HG02943 (cell line): ENCODE data around the gene PDE9A.

Source experiments
- ATAC-seq: cut with Tn5 transposase; IDR thresholded peaks from one replicate; pipeline ENCODE4 v1.9.1; 2021; ENCODE audit warnings: mild to moderate bottlenecking, low read depth, moderate library complexity; ENCODE audit not compliant: unreplicated experiment

PDE9A gene

DNA sequence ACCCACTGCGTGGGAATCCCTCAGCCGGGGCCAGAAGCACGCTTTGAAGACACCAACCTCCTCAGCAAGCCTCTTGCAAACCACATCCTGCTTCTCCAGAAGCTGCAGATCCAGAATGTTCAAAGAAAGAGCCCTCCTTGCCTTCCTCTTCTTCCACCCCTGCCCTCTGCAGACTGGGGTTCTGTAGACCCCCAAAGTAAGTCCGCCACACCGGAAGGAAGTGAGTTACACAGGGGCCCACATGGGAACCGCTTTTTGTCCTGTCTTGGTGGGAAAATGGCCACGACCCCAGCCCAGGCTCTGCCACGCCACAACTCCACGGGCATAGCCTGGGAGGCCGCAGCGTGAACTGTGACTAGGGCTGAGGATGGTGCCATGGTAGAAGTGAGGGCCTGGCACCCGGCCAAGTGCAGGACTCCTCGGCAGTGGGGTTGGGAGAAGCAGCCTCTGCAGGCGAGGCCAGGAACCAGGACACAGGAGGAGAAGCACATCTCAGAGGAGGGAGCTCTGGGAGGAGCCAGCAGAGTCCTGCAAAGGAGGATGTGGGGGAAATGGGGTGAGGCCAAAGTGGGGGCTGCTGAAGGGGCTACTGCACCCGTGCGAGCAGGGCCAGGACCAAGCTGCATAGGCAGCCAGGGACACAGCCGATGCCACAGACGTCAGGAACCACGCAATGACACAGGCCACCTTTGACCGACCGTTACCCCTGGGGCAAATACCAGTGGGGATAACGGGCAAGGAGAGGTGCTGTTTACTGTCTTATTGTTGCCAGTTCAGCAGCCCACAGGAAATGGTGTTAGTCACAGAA is 30.9 kb downstream of the PDE9A start:
- no peak for ATAC-seq

DNA sequence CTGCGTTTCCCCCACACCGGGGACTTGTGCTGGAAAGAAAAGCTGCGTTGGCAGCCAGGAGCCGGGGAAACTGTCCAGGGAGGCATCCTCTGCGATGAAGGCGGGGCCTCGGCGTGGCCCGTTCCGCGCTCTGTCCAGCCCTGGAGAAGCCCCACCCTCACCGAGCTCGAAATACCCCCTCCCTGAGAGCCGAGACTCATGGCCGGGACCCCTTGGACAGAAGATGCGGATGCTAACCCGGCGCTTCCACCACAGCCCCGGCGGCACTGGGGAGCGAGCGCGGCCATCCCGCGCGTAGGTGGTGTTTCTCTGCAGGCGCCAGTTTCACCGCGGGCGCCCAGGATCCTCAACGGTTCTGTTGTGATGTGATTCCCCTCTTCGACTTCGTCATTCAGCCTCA is 31.6 kb downstream of the PDE9A start:
- no peak for ATAC-seq

DNA sequence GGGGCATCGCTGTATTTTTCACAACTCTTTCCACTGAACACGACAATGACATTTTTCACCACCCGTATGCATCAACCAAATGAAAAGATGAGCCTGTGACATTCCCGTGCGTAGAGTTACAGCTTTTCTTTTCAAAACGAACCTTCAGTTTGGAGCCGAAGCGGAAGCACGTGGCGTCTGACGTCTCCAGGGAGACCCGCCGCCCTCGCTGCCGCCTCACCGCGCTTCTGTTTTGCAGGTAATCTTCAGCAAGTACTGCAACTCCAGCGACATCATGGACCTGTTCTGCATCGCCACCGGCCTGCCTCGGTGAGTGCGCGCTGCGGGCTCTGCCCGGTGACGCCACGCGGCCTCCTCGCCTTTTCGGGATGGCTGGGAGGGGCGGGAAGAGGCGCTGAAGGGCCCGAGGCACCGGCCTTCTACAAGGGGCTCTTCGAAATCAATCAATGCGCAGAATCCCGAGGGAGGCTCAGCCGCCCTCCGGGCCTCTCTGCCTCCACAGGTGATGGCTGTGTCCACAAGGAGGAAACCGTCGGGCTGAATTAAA is 32.6 kb downstream of the PDE9A start:
- no peak for ATAC-seq

DNA sequence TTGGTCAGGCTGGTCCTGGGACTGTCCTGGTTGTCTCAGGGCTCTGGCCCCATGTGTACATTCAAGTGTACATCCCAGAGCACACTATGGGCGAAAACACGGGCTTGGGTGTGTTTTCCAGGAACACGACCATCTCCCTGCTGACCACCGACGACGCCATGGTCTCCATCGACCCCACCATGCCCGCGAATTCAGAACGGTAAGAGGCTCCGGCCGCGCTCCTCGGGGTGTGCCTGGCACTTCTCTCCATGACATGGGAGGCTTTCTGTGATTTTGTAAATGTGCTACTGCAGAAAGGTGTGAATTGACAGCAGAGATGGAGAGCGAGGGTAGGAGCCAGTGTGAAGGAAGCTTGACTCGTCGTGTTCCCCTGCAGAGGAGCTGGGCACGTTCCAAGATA is 34.4 kb downstream of the PDE9A start:
- ATAC-seq = no peak

DNA sequence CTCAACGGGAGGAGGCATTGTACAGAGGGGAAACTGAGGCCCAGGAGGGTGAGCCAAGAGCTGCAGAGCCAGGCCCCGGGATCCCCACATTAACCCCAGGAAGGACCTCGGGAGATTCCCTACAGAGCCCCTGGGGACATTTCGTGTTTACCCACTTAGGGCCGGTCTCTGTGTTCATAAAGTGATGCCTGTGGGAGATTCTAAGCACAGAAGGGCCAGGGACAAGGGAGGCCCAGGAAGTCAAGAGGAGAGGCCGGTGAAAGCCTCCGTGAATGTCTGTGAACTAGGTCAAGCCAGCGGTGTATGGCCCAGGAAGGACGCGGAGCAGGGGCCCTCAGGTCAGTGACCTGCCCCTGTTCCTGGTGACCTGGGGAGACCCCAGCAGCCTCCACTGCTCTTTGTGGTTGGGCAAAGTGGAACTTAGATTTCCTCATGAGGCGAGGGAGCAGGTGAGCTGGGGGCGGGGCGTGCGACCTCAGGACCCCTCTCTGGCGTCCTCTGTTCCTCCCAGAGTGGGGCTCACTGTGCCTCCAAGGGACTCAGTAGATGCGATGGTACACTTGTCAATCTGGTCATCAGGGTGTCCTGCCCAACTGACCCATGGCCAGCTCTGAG is 34.9 kb downstream of the PDE9A start:
- ATAC-seq = no peak

DNA sequence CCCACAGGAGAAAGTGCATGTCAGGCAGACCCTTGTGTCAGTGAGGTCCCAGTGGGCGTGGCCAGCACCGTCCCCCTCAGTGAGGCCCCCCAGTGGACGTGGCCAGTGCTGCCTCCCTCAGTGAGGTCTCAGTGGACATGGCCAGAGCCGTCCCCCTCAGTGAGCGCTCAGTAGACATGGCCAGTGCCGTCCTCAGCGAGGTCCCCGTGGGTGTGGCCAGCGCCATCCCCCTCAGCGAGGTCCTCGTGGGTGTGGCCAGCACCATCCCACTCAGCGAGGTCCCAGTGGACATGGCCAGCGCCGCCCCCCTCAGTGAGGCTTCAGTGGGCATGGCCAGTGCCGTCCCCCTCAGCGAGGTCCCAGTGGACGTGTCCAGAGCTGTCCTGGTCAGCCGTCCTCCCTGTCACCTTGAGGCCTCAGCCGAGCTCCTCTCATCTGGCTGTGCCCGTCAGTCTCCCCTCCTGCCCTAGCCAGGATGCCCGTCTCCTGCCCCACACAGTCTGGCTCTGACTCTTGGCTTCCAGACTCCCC is 35.5 kb downstream of the PDE9A start:
- ATAC-seq = no peak

DNA sequence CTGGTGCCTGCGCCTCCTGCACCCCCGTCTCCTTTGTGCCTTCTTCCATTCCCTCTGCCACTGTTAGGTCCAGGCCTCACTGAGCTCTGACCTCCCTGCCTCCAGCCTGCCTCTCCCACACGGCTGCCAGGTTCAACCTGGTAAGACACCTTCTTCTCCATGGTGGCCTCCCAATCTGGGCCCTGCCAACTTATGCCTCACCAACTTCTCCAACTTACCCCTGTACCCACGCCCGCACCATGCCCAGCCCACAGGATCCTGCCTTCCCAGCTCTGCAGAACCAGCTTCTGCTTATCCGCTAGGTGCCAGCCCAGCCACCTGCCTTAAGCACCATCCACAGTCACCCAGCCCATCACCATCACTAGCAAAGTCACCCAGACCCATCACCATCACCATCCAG is 37.2 kb downstream of the PDE9A start:
- ATAC-seq = no peak

DNA sequence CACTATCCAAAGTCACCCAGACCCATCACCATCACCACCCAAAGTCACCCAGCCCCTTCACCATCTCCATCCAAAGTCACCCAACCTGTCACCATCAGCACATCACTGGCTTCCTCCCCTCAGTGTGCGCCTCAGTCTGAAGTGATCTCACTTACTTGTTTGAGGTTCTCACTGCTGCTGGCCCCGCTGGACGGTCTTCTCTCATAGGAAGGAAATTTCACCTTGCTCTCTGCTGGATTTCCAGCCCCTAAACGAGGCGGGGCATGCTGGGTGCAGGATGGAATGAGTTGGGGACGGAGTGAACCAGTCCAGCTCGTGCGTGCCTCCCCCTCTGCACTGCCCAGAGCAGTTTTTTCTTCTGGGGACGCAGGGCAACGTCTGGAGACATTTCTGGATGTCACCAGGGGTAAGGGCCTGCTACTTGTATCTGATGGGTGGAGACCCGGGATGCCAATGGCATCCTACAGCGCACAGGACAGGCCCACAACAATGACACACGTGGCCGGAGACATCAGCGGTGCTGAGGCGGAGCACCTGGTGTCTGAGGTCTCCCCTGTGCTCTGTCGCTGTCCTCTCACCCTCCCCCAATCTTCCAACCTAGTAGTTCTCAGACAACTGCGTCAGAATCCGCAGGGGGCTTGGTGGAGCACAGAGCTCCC is 38.6 kb downstream of the PDE9A start:
- no peak for ATAC-seq

DNA sequence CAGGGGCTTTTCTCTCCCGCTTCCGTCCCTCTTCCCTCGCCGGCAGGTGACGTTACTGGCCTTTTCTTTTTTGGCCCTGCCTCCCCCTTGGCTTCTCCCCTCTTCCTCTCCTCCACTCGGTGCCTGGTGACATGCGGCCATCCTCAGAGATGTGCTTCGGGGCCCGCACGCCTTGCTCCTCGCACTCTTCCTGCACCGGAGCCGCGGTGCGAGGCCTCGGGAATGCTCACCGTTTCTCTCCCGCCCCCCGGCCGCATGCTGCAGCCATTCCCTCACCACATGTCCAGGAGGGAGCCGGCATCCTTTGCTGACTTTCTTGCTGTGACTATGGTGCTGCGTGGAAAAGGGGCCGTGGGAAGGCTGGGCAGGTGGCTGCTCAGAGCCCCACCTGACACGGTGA is 39.3 kb downstream of the PDE9A start:
- no peak for ATAC-seq

DNA sequence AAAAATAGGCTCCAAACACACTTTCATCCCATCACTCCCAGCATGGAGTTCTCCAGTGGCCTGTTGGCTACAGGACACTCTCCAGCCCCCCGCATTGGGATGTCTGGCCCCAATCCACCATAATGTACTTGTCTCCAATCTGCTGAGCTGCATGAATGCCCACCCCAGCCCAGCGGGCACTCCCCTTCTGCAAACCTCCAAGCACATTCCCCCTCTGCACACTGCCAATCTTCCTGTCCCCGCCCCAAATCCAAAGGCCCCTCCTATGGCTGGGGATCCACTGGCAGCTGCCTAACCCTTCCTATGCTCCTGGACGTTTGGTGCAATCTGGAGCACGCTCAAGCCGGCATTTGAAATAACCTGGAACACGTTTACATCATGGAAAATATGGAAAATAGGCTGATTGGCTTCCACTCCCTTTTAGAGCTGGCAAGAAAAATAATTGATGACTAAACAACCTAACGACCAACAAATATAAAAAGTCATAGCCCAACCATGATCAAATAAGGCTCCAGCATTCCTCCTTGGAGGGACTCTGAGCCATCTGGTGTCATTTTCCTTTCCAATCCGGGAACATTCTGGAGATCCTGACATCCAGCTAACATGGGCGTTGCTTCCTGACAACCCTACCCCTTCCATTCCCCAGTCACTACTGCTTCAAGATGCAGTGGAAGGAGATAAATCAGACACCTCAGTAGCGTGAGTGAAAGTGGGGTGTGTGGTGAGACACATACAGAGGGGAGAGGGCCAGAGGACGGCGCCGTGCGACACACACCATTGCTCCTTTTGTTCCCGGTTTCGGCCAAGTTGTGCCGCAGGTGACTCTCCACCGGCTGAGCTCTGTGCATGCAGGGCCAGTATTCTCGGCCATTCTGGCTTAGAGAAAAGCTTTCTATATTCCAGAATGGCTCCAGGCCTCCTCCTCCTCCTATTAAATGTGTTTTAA is 41.6 kb downstream of the PDE9A start:
- no peak for ATAC-seq

DNA sequence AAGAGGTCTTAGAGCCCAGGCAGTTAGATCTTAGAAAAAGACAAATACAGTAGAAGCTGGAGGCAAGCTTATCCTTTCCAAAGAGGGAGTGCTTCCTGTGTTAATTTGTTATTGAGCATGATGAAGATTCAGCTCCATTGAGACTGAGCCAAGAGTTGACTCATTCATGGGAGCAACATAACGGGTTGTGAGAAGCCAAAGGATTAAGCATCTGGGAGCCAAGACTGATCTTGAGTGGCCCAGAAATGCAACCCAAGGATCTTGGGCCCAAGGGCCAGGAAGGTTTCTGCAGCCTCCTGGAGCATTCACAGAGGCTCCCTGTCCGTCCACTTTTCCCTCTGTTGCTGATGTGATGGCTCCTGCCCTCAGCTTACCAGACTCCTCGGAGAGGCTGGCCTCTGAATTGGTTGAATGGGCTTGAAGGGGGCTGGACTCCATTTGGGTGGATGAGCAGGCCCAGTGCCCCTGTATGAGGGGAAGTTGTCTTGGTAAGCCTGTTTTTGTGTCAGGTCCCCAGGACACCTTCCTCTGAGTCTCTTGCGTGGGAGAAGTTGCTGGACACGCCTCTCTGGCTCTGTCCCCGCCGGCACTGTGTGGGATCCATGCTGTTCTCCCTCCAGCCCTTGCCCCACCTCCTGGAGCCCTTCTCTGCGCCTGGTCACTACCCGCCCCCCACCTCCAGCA is 42.4 kb downstream of the PDE9A start:
- ATAC-seq = no peak

DNA sequence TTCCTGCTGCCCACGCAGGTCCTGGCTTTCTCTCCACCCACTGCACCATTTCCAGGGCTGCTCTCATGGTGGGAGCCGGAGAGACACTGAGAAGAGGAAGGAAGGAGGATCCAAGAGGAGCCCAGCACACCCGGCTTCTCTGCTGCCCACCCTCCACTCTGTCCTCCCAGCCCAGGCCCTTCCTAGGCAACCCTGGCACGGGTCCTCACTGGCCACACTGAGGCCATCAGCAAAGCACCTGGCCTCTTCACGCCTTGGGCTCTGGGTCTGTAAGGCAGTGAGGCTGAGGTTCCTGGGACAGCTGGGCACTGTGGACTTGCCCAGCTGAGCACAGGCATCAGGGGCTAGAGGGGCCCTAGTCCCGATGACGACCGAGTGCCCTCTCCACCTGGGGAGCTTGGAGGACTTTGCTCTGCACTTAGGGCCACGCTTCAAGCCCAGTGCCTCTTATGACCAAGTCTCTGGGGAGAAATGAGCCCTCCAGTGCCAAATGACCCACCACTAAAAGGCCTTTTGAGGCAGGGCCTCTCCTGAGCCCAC is 43.1 kb downstream of the PDE9A start:
- ATAC-seq = no peak

DNA sequence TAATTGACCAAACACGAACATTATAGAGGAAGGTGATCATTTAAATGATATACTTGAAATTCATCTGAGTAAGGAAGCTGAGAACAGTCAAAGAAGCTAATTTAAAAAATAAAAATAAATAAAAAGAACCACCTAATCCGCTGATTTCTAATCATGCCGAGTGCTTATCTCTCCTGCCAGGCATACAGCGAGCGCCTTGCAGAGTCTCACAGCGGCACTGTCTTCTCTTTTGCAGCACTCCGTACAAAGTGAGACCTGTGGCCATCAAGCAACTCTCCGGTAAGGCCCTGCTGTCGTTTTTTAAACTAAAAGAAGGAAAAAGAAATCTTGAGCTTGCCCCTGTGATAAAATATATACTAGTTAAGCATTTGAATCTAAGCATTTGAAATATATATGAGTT is 45.3 kb downstream of the PDE9A start:
- no peak for ATAC-seq

DNA sequence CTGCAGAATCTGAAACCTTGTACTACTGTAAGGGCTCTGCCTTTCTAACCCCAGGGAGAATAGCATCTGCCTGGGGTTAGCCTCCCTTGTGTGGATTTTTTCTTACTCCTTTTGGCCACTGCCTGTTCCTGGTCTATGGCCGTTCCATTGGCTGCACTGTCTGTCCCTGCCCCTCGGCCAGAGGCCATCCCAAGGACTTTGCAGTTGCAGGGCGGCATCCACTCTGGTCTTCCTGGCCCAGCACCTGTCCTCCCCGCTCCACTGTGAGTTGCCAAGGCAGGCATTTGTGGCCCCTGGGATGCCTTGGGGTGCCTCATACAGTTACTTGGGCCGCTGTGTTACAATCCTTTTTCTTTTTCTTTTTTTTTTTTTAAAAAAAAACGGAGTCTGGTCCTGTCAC is 45.8 kb downstream of the PDE9A start:
- no peak for ATAC-seq

DNA sequence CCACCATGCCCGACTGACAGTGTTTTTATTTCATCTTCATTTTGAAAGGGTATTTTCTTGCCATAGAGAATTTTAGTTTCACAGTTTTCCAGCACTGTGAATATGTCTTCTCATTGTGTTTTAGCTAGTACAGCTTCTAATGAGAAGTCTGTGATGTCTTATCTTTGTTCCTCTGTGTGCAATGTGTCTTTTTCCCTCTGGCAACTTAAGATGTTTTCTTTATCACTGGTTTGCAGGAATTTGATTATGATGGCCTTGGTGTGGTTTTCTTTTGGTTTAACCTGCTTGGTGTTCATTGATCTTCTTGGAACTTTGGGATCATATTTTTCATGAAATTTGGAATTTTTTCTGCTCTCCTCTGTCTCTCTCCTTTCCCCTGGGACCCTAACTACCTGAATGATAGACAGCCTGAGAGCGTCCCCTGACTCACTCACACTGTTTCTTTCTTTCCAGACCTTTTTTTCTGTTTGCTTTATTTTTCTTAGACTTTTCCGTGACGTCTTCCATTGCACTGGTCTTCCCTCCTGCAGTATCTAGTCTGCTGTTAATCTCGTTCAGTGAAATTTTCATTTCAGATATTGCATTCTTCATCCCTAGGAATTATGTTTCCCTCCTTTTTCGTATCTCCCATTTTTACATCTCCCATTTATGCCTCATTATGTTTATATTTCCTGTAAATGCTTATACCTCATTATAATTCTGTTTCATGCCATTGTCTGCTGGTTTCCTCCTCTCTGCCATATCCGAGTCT is 48.5 kb downstream of the PDE9A start:
- ATAC-seq = no peak

DNA sequence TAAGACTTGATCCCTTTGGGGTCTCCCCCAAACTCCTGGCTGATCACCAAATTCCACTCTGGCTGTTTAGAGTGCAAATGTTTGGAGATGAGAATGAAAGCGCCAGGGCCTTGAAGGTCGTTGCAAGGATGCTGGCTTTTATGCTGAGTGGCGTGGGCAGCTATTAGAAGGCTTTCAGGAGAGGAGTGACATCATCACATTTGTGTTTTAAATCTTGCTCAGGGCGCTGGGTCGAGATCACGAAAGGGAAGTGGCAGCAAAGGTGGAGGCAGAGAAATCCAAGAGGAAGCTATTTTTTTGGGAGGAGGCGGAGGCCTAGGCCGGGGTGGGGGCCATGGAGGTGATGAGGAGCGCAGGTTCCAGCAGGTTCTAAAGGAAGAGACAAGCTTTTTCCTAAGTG is 49.3 kb downstream of the PDE9A start:
- ATAC-seq = no peak

DNA sequence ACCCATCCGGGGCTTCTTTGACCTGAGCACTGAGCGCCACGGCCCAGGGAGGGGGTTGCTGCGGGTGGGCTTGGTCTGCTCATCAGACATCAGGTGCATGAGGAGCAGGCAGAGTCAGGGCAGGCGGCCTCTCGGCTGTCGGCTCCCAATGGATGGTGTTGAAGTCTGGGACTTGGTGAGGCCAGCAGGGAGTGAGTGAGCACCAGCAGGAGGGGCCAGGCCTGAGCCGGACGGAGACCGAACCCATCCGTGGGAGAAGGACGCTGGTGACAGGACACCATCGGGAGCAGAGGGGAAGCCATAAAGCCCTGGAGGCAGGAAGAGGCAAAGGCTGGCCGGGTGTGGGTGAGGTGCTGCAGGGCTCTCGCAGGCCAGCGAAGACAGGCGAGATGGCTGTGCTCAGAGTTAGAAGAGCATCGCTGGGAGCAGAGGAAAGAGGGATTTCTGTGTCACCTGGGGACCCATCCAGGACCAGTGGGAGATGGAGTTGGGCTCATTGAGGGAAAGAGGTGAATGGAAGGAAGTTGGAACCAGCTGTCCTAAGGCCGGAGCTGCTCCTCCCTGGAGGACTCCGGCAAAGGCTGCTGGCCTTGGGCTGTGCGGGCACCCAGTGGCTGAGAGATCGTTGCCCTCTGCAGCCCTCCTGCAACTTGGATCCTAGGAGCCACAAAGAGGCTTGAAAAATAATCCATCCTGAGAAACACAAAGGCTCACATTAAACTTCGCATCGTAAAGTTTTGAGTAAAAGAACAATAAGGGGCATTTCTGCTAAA is 49.9 kb downstream of the PDE9A start:
- no peak for ATAC-seq

DNA sequence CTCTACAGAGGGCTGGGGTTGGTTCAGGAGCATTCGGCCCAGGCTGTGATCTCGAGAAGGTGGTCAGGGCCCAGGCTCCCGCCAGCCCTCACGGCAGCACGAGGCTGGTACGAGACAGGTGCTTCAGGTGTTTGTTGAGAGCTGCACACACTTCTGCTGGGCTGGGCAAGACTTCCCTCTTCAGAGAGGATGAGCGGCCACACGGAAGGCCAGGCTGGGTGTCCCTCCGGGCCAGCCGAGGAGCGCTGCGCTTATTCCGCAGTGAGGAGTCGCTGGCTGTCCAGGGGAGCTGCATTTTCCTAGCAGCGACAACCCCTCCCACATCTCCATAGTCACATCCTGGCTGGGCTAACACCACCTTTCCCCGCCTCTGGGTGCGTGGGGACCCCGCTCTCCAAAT is 50.5 kb downstream of the PDE9A start:
- no peak for ATAC-seq
